Hepatocyte (in vitro differentiated cells): ENCODE results near the gene MEF2B.

Experiments used
- CTCF ChIP-seq: fragments of 200-600 bp; sonication (generic); IDR thresholded peaks from 2 replicates; pipeline ENCODE4 v1.5.1; 2016; ENCODE audit warnings: antibody characterized with exemption, mild to moderate bottlenecking; ENCODE audit not compliant: poor library complexity
- EZH2phosphoT487 ChIP-seq: fragments of 200-600 bp; sonication (generic); IDR thresholded peaks from one replicate; pipeline ENCODE4 v1.6.1; 2018; ENCODE audit warnings: antibody characterized with exemption, mild to moderate bottlenecking, low read depth, moderate library complexity; ENCODE audit not compliant: unreplicated experiment, severe bottlenecking

DNA sequence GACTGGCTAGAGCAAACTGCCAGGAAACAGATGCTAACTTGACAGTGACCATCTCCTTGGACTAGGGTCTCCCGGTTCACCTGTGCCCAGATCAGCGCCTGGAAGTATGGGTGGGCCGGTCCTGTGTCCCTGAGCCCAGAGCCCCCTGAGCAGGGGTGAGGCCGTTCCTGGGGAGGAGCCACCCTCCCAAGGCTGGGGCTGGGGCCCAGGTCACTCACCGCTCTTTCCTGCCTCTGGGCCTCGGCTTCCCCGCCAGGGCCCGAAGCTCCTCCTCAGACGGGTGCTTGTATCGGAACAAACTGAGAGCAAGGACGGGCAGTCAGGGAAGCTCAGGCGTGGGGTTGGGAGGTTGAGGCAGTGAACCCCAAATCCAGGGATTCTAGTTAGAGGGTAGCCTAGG is 37.2 kb downstream of the MEF2B start:
- TF ChIP-seq CTCF (no peak), EZH2phosphoT487 (no peak)
